Measurements from ENCODE around the gene MAPT.

DNA sequence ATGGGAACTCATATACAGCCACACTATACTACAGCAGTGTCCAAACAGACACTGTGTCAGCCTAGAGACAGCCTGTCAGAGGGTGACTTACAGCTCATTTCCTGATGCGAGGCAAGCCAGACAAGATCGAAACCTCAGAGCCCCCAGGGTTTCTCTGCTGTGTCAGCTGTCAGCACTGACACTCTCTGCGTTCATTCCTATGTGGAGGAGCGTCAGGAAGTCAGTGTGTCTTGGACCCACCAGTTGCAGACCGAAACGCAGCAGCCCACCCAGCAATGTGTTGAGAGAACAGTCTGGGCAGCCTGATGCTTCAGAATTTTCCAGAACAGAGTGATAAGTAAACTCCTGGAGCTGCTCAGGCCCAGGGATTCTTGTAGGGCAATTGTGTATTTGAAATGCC, 20.6 kb upstream of the MAPT start:
- TF ChIP-seq, protein P1, sequence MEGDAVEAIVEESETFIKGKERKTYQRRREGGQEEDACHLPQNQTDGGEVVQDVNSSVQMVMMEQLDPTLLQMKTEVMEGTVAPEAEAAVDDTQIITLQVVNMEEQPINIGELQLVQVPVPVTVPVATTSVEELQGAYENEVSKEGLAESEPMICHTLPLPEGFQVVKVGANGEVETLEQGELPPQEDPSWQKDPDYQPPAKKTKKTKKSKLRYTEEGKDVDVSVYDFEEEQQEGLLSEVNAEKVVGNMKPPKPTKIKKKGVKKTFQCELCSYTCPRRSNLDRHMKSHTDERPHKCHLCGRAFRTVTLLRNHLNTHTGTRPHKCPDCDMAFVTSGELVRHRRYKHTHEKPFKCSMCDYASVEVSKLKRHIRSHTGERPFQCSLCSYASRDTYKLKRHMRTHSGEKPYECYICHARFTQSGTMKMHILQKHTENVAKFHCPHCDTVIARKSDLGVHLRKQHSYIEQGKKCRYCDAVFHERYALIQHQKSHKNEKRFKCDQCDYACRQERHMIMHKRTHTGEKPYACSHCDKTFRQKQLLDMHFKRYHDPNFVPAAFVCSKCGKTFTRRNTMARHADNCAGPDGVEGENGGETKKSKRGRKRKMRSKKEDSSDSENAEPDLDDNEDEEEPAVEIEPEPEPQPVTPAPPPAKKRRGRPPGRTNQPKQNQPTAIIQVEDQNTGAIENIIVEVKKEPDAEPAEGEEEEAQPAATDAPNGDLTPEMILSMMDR (IDR thresholded peaks at IDR 0.05; ENCODE audit: borderline replicate concordance, extremely low read depth, low read length, poor library complexity, severe bottlenecking), result no peak
- TF ChIP-seq EZH2 (IDR thresholded peaks at IDR 0.05; ENCODE audit: borderline replicate concordance, low read depth, low read length, severe bottlenecking), result no peak
